Activated CD4-positive, alpha-beta T cell treated with anti-CD3 and anti-CD28 coated beads, Interleukin-2, Interleukin-4, amounts not matched to agents 100 ng/mL and 50 ng/mL, durations not matched to agents 16 hours and 8 hours (primary cell): ENCODE results near the gene ESRP2.
A peak's percentile ranks its signal among the peaks of the same experiment; 100 is the strongest.

Source experiments
- DNase-seq: peaks from one replicate; pipeline ENCODE4 v3.0.0-alpha.2; 2020; ENCODE audit warnings: low spot score

Gene ESRP2

DNA sequence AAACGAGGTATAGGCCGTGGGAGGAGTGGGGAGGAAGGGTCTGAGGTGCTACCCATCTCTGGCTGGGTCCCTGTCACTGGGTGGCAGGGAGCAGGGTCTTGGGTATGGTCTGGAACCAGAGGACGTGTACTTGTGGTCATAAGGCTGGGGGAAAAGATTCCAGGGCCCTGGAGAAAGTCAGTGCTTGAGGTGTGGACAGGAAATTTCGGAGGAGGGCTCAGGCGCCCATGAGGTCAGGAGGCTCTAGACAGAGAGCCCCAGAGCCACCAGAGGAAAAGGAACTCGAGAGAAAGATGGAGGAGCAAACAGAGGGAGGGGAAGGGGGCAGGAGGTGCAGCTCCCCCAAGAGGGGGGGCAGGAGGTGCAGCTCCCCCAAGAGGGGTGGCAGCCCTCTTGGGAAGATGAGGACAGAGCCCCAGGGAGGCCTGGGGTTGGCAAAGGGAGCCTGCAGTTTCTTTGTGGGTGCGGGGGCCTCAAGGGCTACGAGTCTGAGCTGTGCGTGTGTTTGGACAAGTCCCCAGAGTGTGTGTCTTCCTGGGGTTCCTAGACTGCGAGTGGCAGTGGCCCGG, 27.7 kb upstream of the ESRP2 start:
- no peak for DNase-seq

GRCh38 chr16:68259007-68259825, 23.3 kb upstream of the ESRP2 start:
- no peak for DNase-seq

GRCh38 chr16:68257906-68258800, 22.2 kb upstream of the ESRP2 start:
- no peak for DNase-seq

GRCh38 chr16:68257251-68257905, 21.5 kb upstream of the ESRP2 start:
- no peak for DNase-seq

DNA sequence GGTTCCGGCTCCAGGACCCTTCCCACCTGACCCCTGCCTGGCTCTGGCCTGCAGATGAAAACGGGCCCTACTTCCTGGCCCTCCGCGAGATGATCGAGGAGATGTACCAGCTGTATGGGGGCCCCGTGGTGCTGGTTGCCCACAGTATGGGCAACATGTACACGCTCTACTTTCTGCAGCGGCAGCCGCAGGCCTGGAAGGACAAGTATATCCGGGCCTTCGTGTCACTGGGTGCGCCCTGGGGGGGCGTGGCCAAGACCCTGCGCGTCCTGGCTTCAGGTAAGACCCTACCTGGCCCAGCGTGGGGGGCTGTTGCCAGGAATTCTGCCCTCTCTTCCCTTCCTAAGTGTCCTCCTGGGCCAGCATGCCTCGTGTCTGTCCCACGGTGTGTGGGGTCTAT, 19.8 kb upstream of the ESRP2 start:
- no peak for DNase-seq

GRCh38 chr16:68253721-68254120, 17.8 kb upstream of the ESRP2 start:
- DNase-seq: no peak

GRCh38 chr16:68252383-68252782, 16.5 kb upstream of the ESRP2 start:
- no peak for DNase-seq

DNA sequence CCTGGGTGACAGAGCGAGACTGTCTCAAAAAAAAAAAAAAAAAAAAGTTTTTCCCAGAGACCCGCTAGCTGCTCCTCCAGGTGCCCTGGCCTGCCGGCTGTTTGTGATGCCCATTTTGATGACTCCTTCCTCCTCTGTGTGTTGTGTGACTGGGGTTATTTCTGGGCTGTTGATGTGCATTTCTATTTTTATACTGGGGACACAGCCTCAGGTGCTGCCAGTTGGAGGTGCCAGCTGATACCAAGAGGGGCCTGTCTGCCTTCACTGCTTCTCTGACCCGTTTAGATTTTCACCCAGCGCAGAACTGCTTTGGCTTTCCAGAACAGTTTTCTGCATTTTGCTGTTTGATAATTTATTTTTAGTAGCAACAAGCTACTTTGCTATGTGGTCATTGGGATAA, 15.9 kb upstream of the ESRP2 start:
- no peak for DNase-seq

DNA sequence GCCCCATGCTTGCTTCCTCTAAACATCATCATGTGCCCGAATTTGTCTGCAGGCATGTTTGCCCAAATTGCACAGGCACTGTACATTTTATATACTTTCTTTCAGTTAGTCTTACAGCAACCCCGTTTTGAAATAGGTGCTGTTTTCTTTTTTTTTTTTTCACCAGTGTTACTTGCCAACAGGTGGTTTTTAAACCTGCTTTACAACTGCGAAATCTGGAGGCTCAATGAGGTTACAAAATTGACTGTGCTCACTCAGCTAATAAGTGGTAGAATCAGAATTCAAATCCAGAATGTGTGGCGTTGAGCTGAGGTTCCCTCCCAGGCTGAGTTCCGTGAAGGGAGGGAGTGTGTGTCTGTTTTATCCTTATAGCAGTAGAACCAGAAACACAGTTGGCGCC, 15.0 kb upstream of the ESRP2 start:
- DNase-seq: no peak

GRCh38 chr16:68249371-68249770, 13.4 kb upstream of the ESRP2 start:
- no peak for DNase-seq

GRCh38 chr16:68247932-68248331, 12.0 kb upstream of the ESRP2 start:
- DNase-seq: no peak

DNA sequence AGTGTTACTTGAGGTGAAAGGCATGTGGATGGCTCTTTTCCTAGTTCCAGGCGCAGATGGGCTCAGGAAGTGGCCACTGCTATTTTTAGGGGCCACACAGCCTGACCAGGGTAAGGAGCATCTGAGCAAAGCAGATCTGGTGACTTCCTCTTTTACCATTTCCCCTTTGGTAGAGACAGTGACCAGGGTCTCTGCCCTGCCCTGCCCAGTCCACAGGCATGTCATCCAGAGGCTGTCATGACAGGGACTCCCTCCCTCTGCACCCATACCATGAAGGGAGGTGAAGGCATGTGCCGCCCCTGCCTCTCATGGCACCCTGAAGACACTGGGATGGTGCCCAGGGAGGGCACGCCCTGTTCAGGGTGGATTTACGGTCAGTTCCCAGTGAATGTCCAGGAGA, 11.5 kb upstream of the ESRP2 start:
- DNase-seq: no peak

DNA sequence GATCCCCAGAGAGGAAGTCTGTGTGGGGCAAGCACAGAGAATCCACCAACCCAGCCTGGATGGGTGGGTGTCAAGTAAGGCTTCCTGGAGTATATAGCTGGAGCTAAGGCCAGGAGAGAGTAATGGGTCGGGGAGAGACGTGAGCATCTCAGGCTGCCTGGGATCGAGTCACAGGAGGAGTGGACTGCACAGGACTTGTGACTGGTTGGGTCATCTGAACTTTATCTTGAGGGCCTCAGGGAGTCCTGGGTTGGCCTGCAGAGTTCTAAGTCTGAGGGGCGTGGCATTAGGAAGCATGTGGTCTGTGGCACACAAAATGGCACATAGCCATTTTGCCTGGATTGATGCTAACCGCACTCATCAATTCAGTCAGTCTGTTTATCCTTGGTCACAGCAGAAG, 10.7 kb upstream of the ESRP2 start:
- no peak for DNase-seq

- no peak for DNase-seq
Measured at GRCh38 chr16:68246121-68246520, 10.2 kb upstream of the ESRP2 start.

- peak; percentile 97 for DNase-seq
Measured at GRCh38 chr16:68244903-68245853, 9.3 kb upstream of the ESRP2 start, which contains the start of gene PLA2G15. TSS of gene PLA2G15 (plus strand) at chr16:68245373. CDS start at chr16:68245427, 54 bp downstream.

DNA sequence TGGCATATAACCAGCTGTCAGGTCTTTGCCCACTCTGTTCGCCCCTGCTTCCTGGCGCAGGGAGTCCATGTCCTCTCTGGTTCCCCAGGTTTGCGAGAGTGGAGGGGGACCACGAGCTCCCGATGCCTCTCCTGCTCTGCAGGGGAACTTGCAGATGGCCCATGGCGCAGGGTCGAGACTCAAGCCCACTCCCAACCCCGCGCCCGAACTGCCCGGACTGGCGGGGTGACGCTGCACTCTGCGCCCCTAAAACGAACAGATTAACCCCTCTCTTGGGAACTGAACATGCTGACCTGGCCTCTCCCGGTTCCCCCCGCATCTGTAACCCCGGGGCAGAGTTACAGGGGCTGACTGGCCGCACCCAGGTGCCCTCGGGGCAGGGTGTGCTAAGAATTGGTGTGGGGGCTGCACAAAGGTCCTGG, 8.6 kb upstream of the ESRP2 start:
- DNase-seq: no peak

- DNase-seq: no peak
Measured at GRCh38 chr16:68242926-68243858, 7.3 kb upstream of the ESRP2 start.

DNA sequence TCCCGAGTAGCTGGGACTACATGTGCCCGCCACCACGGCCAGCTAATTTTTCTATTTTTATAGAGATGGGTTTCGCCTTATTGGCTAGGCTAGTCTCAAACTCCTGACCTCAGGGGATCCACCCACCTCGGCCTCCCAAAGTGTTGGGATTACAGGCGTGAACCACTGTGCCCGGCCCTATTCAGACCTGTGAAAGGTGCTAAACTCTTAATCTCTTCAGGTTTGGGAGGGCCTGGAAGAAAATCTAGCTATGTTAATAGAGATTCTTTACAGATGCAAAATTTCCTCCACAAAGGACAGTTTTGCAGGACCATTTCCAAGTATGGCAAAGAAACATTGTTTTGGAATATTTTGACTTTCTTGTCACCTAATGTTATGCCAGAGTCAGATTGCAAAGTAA, 6.2 kb upstream of the ESRP2 start:
- DNase-seq: no peak

- DNase-seq: no peak
Measured at GRCh38 chr16:68238029-68238345, 2.1 kb upstream of the ESRP2 start.
